HepG2 (cell line): ENCODE data around the gene DUSP8. TPM values are rescaled to one million over a fixed set of nuclear protein-coding genes. Genes with fewer than 3 reads are reported as not detected.

Source experiments
- FOXK2 ChIP-seq: fragments of 450-650 bp; IDR thresholded peaks from 2 replicates; pipeline ENCODE4 v1.6.1; 2016
- GZF1 ChIP-seq: sonication (generic); formaldehyde crosslinking; IDR thresholded peaks from 2 replicates; pipeline ENCODE4 v1.5.1; 2020; ENCODE audit warnings: mild to moderate bottlenecking, missing genetic modification reagents
- HNF4G ChIP-seq, 2 experiments: sonication (generic) in 1 of 2; formaldehyde crosslinking in 1 of 2; IDR thresholded peaks; 2 replicates each; pipeline versions ENCODE4 v1.4.0 to v1.6.1; 2011 to 2020; ENCODE audit warnings: borderline replicate concordance in 2 of 2, low read depth in 2 of 2, mild to moderate bottlenecking in 2 of 2, low read length in 1 of 2, missing genetic modification reagents in 1 of 2, moderate library complexity in 1 of 2
- ISX ChIP-seq: sonication (generic); formaldehyde crosslinking; conservative IDR thresholded peaks from 2 replicates; pipeline ENCODE4 v1.5.0; 2020; ENCODE audit warnings: missing genetic modification reagents
- KDM6A ChIP-seq: IDR thresholded peaks from 2 replicates; pipeline ENCODE4 v1.6.1; 2016; ENCODE audit warnings: low read depth
- NFYB ChIP-seq: sonication (generic); formaldehyde crosslinking; IDR thresholded peaks from 2 replicates; pipeline ENCODE4 v1.4.0; 2020; ENCODE audit warnings: missing genetic modification reagents
- NR1H2 ChIP-seq: sonication (generic); formaldehyde crosslinking; IDR thresholded peaks from 2 replicates; pipeline ENCODE4 v1.8.1; 2022; ENCODE audit warnings: low read depth, missing genetic modification reagents, borderline replicate concordance
- SP4 ChIP-seq: sonication (generic); formaldehyde crosslinking; IDR thresholded peaks from 2 replicates; pipeline ENCODE4 v1.8.1; 2023; ENCODE audit warnings: mild to moderate bottlenecking, missing genetic modification reagents
- ZEB1 ChIP-seq: IDR thresholded peaks from 2 replicates; pipeline ENCODE4 v1.6.1; 2012; ENCODE audit warnings: mild to moderate bottlenecking, low read depth, inconsistent platforms; ENCODE audit not compliant: insufficient replicate concordance
- ZNF20 ChIP-seq: sonication (generic); formaldehyde crosslinking; IDR thresholded peaks from 2 replicates; pipeline ENCODE4 v1.4.0; 2020; ENCODE audit warnings: mild to moderate bottlenecking, moderate library complexity, missing genetic modification reagents
- ZNF546 ChIP-seq: sonication (generic); formaldehyde crosslinking; conservative IDR thresholded peaks from 2 replicates; pipeline ENCODE4 v1.8.1; 2023; ENCODE audit warnings: mild to moderate bottlenecking, missing genetic modification reagents
- ZNF674 ChIP-seq: sonication (generic); formaldehyde crosslinking; IDR thresholded peaks from 2 replicates; pipeline ENCODE4 v1.5.0; 2020; ENCODE audit warnings: low read depth, mild to moderate bottlenecking, missing genetic modification reagents
- ZNF883 ChIP-seq: sonication (generic); formaldehyde crosslinking; IDR thresholded peaks from 2 replicates; pipeline ENCODE4 v1.5.1; 2020; ENCODE audit warnings: mild to moderate bottlenecking, missing genetic modification reagents; ENCODE audit errors: not compliant biosample characterization
- ZSCAN21 ChIP-seq: sonication (generic); formaldehyde crosslinking; IDR thresholded peaks from 2 replicates; pipeline ENCODE4 v1.8.0; 2022; ENCODE audit warnings: mild to moderate bottlenecking, missing genetic modification reagents, moderate library complexity, borderline replicate concordance
- polyA plus RNA-seq, 8 experiments: library from polyadenylated mRNA; depleted of rRNA in 3 of 8; stranded (reverse) in 7 of 8; unstranded in 1 of 8; fragments of >200 nt; fragmentation: Illumina TruSeq in 4 of 8; extraction: Trizol in 4 of 8; gene quantifications; 2 replicates each; pipeline versions ENCODE4 v1.2.1 to v1.2.3, GENCODE V29; 2011 to 2016; ENCODE audit warnings: low read depth in 4 of 8, missing spikeins in 1 of 8, mixed read lengths in 1 of 8; ENCODE audit not compliant: insufficient read depth in 1 of 8
- total RNA-seq, 5 experiments: library from RNA; depleted of rRNA; stranded (reverse); fragments of >200 nt; fragmentation: Illumina TruSeq; extraction: Trizol; gene quantifications; 2 replicates each; pipeline ENCODE4 v1.2.3, GENCODE V29; 2016; ENCODE audit warnings: low read depth in 1 of 5
- TF ChIP-seq, protein P1 (sequence below): sonication (generic); formaldehyde crosslinking; IDR thresholded peaks from 2 replicates; pipeline ENCODE4 v1.5.0; 2020; ENCODE audit warnings: mild to moderate bottlenecking, missing genetic modification reagents, borderline replicate concordance
- TF ChIP-seq, protein P2 (sequence below): sonication (generic); formaldehyde crosslinking; IDR thresholded peaks from 2 replicates; pipeline ENCODE4 v1.5.1; 2020; ENCODE audit warnings: mild to moderate bottlenecking, missing genetic modification reagents, moderate library complexity
- TF ChIP-seq, protein P3 (sequence below): sonication (generic); formaldehyde crosslinking; IDR thresholded peaks from 2 replicates; pipeline ENCODE4 v1.4.0; 2020; ENCODE audit warnings: low read depth, mild to moderate bottlenecking, missing genetic modification reagents
- TF ChIP-seq, protein P4 (sequence below): sonication (generic); formaldehyde crosslinking; IDR thresholded peaks from 2 replicates; pipeline ENCODE4 v1.5.0; 2020; ENCODE audit warnings: mild to moderate bottlenecking, missing genetic modification reagents
- TF ChIP-seq, protein P5 (sequence below): sonication (generic); formaldehyde crosslinking; IDR thresholded peaks from 2 replicates; pipeline ENCODE4 v1.5.0; 2020; ENCODE audit warnings: missing genetic modification reagents, mild to moderate bottlenecking, borderline replicate concordance

Gene DUSP8
- total and polyA plus RNA-seq, 2 of the 13 experiments (the other 11 are each of a cell fraction or from before 2014, with no cell fraction given) = 1.8 to 8.0 TPM

DNA sequence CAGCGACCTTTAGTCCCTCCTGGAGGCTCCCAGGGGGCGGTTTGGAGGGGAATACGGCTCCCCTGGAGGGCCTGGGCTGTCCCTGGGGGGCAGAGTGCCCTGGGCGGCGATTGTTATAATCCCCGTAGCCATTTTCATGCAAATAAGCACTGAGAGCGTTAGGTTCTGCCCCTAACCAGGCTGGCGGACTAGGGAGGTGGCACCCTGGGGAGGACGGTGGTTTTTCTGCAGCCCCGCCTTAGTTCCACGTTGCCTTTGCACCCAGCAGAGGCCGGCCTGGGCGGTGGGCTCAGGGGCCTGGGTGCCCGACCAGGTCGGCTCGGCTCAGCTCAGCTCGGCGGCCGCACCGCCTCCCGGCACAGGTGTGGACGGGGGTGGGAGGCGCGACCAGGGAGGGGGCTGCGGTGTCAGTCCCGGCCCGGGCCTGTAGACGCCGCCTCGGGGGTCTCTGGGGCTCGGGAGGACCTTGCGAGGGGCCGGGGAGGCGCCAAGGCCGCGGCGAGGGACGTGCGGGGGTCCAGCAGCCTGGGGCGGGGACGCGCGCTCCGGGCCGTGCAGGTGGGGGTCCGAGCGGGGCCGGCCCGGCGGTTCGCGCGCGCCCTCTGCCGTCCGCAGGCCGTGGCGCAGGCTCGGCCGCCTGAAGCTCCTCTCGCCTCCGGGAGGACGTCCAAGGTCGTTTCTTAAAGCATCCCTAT is 2.3 kb upstream of the DUSP8 start (continued):
- TF ChIP-seq, protein P1, sequence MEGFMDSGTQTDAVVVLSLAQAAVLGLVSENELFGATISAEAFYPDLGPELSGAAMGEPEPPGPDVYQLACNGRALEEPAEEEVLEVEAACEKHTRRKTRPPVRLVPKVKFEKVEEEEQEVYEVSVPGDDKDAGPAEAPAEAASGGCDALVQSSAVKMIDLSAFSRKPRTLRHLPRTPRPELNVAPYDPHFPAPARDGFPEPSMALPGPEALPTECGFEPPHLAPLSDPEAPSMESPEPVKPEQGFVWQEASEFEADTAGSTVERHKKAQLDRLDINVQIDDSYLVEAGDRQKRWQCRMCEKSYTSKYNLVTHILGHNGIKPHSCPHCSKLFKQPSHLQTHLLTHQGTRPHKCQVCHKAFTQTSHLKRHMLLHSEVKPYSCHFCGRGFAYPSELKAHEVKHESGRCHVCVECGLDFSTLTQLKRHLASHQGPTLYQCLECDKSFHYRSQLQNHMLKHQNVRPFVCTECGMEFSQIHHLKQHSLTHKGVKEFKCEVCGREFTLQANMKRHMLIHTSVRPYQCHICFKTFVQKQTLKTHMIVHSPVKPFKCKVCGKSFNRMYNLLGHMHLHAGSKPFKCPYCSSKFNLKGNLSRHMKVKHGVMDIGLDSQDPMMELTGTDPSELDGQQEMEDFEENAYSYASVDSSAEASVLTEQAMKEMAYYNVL (CRISPR knock-in tag) = no peak
- no peak for TF ChIP-seq NR1H2
- no peak for TF ChIP-seq ZNF674 (CRISPR knock-in tag)
- TF ChIP-seq, protein P2, sequence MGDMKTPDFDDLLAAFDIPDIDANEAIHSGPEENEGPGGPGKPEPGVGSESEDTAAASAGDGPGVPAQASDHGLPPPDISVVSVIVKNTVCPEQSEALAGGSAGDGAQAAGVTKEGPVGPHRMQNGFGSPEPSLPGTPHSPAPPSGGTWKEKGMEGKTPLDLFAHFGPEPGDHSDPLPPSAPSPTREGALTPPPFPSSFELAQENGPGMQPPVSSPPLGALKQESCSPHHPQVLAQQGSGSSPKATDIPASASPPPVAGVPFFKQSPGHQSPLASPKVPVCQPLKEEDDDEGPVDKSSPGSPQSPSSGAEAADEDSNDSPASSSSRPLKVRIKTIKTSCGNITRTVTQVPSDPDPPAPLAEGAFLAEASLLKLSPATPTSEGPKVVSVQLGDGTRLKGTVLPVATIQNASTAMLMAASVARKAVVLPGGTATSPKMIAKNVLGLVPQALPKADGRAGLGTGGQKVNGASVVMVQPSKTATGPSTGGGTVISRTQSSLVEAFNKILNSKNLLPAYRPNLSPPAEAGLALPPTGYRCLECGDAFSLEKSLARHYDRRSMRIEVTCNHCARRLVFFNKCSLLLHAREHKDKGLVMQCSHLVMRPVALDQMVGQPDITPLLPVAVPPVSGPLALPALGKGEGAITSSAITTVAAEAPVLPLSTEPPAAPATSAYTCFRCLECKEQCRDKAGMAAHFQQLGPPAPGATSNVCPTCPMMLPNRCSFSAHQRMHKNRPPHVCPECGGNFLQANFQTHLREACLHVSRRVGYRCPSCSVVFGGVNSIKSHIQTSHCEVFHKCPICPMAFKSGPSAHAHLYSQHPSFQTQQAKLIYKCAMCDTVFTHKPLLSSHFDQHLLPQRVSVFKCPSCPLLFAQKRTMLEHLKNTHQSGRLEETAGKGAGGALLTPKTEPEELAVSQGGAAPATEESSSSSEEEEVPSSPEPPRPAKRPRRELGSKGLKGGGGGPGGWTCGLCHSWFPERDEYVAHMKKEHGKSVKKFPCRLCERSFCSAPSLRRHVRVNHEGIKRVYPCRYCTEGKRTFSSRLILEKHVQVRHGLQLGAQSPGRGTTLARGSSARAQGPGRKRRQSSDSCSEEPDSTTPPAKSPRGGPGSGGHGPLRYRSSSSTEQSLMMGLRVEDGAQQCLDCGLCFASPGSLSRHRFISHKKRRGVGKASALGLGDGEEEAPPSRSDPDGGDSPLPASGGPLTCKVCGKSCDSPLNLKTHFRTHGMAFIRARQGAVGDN (CRISPR knock-in tag) = peak; percentile 48; the same call in 1 of the 2 replicates
- TF ChIP-seq, protein P3, sequence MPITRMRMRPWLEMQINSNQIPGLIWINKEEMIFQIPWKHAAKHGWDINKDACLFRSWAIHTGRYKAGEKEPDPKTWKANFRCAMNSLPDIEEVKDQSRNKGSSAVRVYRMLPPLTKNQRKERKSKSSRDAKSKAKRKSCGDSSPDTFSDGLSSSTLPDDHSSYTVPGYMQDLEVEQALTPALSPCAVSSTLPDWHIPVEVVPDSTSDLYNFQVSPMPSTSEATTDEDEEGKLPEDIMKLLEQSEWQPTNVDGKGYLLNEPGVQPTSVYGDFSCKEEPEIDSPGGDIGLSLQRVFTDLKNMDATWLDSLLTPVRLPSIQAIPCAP (CRISPR knock-in tag) = no peak
- TF ChIP-seq ZNF20 (CRISPR knock-in tag) = no peak
- no peak for TF ChIP-seq FOXK2
- TF ChIP-seq SP4 (CRISPR knock-in tag) = 0 out of 2 replicates have a peak, but pooled peaks have one; percentile 29
- no peak for TF ChIP-seq NFYB (CRISPR knock-in tag)
- TF ChIP-seq ZSCAN21 (CRISPR knock-in tag) = no peak
- TF ChIP-seq ZNF546 (CRISPR knock-in tag) = no peak
- TF ChIP-seq, protein P4, sequence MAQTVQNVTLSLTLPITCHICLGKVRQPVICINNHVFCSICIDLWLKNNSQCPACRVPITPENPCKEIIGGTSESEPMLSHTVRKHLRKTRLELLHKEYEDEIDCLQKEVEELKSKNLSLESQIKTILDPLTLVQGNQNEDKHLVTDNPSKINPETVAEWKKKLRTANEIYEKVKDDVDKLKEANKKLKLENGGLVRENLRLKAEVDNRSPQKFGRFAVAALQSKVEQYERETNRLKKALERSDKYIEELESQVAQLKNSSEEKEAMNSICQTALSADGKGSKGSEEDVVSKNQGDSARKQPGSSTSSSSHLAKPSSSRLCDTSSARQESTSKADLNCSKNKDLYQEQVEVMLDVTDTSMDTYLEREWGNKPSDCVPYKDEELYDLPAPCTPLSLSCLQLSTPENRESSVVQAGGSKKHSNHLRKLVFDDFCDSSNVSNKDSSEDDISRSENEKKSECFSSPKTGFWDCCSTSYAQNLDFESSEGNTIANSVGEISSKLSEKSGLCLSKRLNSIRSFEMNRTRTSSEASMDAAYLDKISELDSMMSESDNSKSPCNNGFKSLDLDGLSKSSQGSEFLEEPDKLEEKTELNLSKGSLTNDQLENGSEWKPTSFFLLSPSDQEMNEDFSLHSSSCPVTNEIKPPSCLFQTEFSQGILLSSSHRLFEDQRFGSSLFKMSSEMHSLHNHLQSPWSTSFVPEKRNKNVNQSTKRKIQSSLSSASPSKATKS = no peak
- no peak for TF ChIP-seq GZF1
- no peak for TF ChIP-seq ZNF883 (CRISPR knock-in tag)
- TF ChIP-seq KDM6A (CRISPR knock-in tag) = no peak
- TF ChIP-seq ZEB1 = peak; percentile 22
- TF ChIP-seq HNF4G (IDR thresholded peaks at IDR 0.05; ENCODE audit: borderline replicate concordance, low read depth, low read length) = 0 out of 2 replicates have a peak, but pooled peaks have one; percentile 15
- TF ChIP-seq HNF4G (CRISPR knock-in tag; IDR thresholded peaks at IDR 0.05; ENCODE audit: borderline replicate concordance, low read depth) = no peak
- TF ChIP-seq ISX (CRISPR knock-in tag) = no peak
- TF ChIP-seq, protein P5, sequence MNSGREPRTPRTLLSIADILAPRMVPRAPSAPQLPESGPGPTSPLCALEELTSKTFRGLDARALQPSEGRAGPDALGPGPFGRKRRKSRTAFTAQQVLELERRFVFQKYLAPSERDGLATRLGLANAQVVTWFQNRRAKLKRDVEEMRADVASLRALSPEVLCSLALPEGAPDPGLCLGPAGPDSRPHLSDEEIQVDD (CRISPR knock-in tag) = no peak
